ENCODE measurements around the gene UGT1A6.

Gene UGT1A6

DNA sequence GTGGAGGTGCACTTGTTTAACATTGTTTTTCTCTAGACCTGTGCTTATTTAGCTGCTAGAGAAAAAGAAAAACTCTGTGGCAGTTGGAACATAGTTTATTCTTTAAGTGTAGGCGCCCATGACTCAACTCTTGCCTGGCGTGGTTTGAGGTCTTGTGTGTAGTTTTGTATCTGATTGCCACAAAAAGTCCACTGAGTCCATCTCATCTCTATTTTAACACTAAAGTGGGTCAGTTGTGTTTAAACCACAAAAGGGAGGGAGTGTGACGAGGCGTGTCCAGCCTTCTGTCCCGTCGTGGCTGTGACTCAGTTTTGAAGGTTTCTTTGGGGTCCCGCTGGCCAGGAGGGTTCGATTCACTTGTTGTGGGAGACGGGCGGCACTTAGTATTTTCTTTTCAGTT lies 36.2 kb upstream of the UGT1A6 start:
- H3K4me3 ChIP-seq (replicated peaks; ENCODE audit: low read depth, low read length): no peak overlapping the region
- DNase-seq (ENCODE audit: low read depth): no peak
- TF ChIP-seq, protein P1, sequence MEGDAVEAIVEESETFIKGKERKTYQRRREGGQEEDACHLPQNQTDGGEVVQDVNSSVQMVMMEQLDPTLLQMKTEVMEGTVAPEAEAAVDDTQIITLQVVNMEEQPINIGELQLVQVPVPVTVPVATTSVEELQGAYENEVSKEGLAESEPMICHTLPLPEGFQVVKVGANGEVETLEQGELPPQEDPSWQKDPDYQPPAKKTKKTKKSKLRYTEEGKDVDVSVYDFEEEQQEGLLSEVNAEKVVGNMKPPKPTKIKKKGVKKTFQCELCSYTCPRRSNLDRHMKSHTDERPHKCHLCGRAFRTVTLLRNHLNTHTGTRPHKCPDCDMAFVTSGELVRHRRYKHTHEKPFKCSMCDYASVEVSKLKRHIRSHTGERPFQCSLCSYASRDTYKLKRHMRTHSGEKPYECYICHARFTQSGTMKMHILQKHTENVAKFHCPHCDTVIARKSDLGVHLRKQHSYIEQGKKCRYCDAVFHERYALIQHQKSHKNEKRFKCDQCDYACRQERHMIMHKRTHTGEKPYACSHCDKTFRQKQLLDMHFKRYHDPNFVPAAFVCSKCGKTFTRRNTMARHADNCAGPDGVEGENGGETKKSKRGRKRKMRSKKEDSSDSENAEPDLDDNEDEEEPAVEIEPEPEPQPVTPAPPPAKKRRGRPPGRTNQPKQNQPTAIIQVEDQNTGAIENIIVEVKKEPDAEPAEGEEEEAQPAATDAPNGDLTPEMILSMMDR (IDR thresholded peaks at IDR 0.05; ENCODE audit: low read length, missing control alignments): no peak

- TF ChIP-seq, protein P1 (IDR thresholded peaks at IDR 0.05; ENCODE audit: low read length, missing control alignments): no peak
- no peak overlapping the region for H3K4me3 ChIP-seq (replicated peaks; ENCODE audit: low read depth, low read length)
- no peak for DNase-seq (ENCODE audit: low read depth)
Measured at GRCh38 chr2:233658610-233659009, 34.1 kb upstream of the UGT1A6 start.

GRCh38 chr2:233663911-233664310 lies 28.8 kb upstream of the UGT1A6 start:
- TF ChIP-seq, protein P1 (IDR thresholded peaks at IDR 0.05; ENCODE audit: low read length, missing control alignments): no peak
- DNase-seq (ENCODE audit: low read depth): no peak
- no peak overlapping the region for H3K4me3 ChIP-seq (replicated peaks; ENCODE audit: low read depth, low read length)

GRCh38 chr2:233668605-233669260 lies 24.0 kb upstream of the UGT1A6 start:
- DNase-seq (ENCODE audit: low read depth): no peak
- H3K4me3 ChIP-seq (replicated peaks; ENCODE audit: low read depth, low read length): no peak overlapping the region

GRCh38 chr2:233671290-233672161 lies 21.2 kb upstream of the UGT1A6 start, which contains the start of gene UGT1A9:
Gene UGT1A9 (plus strand): TSS chr2:233671898. CDS start chr2:233671935, 37 bp downstream.
- DNase-seq (ENCODE audit: low read depth): no peak
- H3K4me3 ChIP-seq (replicated peaks; ENCODE audit: low read depth, low read length): no peak within 1 kb of the TSS
- TF ChIP-seq, protein P1 (IDR thresholded peaks at IDR 0.05; ENCODE audit: low read length, missing control alignments): no peak

More at GRCh38 chr2:233668605-233669260, 24.0 kb upstream of the UGT1A6 start:
- TF ChIP-seq, protein P1 (IDR thresholded peaks at IDR 0.05; ENCODE audit: low read length, missing control alignments): no peak

DNA sequence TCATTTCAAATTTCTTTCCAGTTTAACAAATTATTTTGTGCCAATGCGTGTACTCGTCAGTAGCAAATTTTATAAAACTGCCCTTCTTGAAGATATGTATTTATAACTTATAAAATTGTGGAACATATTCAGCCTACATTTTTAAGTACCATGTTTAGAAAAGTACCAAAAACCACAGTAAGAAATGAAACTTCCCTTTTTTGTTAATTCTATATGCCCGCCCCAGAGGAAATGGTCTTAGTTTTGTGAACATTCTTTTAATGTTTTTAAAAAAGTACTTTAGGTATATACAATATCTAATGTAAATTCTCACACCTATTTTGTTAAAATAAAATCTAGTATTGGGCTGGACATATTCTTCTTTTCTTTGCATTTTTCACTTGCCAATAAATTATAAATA lies 19.8 kb upstream of the UGT1A6 start:
- TF ChIP-seq, protein P1 (IDR thresholded peaks at IDR 0.05; ENCODE audit: low read length, missing control alignments): no peak
- DNase-seq (ENCODE audit: low read depth): no peak
- H3K4me3 ChIP-seq (replicated peaks; ENCODE audit: low read depth, low read length): no peak overlapping the region

All from fibroblast of pulmonary artery (primary cell).